ENCODE results near the gene OR9G4. TPM values are rescaled to one million over a fixed set of nuclear protein-coding genes. Genes with fewer than 3 reads are reported as not detected.

The OR9G4 gene
- total and polyA plus RNA-seq, 2 donors from 2014 or later: not detected

DNA sequence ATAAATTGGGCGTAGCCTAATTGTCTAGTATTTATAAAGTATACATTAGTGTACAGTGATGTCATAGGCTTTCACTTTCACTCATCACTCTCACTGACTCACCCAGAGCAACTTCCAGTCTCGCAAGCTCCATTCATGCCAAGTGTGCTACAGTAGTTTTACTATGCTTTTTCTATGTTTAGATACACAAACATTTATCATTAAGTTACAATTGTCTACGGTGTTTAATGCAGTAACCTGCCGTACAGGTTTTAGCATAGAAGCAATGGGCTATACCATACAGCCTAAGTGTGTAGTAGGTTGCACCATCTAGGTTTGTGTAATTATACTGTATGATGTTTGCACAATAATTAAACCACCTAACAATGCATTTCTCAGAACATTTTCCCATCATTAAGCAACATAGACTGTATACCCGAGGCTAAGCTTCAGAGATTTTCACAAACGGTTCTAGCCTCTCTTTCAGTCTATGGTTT lies 32.1 kb downstream of the OR9G4 start:
- no peaks in the 10 kb centered on the region for H3K9me3 ChIP-seq (ENCODE audit: control insufficient read depth in 2 of 3, insufficient read depth in 1 of 3, low read length in 3 of 3)
- no peak overlapping the region for H3K27ac ChIP-seq (ENCODE audit: low read depth in 2 of 2, low read length in 2 of 2)
- intact Hi-C loops (cut with DNase I): no loop called here
- DNase-seq (no peak), FAIRE-seq (no peak)
- no peaks in the 10 kb centered on the region for H3K36me3 ChIP-seq (ENCODE audit: control insufficient read depth in 2 of 3, insufficient read depth in 3 of 3, low read length in 3 of 3)
- H3K27me3 ChIP-seq (ENCODE audit: control insufficient read depth, insufficient read depth, low read length): no peaks in the 10 kb centered on the region
- H3K9ac ChIP-seq (ENCODE audit: low read length in 3 of 3): no peak overlapping the region
- no peaks in the 10 kb centered on the region for H3K4me1 ChIP-seq (ENCODE audit: control insufficient read depth in 2 of 3, insufficient read depth in 2 of 3, low read depth in 1 of 3, low read length in 3 of 3)
- no peak overlapping the region for H3K4me3 ChIP-seq (ENCODE audit: low read length in 3 of 3)
- TF ChIP-seq, protein P1, sequence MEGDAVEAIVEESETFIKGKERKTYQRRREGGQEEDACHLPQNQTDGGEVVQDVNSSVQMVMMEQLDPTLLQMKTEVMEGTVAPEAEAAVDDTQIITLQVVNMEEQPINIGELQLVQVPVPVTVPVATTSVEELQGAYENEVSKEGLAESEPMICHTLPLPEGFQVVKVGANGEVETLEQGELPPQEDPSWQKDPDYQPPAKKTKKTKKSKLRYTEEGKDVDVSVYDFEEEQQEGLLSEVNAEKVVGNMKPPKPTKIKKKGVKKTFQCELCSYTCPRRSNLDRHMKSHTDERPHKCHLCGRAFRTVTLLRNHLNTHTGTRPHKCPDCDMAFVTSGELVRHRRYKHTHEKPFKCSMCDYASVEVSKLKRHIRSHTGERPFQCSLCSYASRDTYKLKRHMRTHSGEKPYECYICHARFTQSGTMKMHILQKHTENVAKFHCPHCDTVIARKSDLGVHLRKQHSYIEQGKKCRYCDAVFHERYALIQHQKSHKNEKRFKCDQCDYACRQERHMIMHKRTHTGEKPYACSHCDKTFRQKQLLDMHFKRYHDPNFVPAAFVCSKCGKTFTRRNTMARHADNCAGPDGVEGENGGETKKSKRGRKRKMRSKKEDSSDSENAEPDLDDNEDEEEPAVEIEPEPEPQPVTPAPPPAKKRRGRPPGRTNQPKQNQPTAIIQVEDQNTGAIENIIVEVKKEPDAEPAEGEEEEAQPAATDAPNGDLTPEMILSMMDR (IDR thresholded peaks at IDR 0.05; ENCODE audit: borderline replicate concordance, extremely low read depth, insufficient read depth): no peak

DNA sequence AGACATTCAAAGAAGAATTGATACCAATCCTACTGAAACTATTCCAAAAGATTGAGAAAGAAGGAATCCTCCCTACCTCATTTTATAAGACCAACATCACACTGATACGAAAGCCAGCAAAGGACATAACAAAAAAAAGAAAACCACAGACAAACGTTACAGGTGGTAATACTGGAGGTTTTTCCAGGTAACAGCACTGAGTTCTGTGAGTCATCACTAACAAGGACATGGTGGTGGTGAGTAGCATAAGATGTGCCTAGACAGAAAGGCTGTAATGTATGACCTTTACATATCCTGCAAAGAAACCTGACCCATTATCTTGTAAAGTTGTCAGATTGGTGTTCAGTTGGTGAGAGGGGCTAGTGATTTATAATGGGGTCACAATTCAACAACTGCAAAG lies 34.3 kb downstream of the OR9G4 start:
- DNase-seq (no peak), FAIRE-seq (no peak)

DNA sequence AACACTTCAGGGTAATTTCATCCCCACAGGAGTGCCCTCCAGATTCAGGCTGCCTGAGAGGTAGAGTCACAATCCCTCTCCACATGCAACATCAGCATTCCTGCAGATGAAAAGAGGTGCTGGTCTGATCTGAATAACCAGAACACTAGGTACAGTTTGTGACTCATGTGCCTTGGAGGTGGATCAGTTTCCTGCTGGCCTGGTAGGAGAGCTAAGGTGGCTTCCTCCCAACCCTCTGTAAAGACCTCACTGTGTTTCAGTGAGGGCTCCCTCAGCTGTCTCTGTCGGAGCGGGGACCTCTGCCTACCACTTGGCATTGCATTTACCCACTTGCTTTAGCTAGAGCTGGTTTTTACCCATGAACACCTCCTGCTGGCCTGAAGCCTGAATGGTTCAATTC lies 42.0 kb downstream of the OR9G4 start:
- H3K9me3 ChIP-seq (ENCODE audit: control insufficient read depth in 2 of 3, insufficient read depth in 1 of 3, low read length in 3 of 3): peaks cover 0 to 3% (median 0%) of the 10 kb centered on the region in 3 donors
- no peak overlapping the region for H3K4me3 ChIP-seq (ENCODE audit: low read length in 3 of 3)
- no peaks in the 10 kb centered on the region for H3K36me3 ChIP-seq (ENCODE audit: control insufficient read depth in 2 of 3, insufficient read depth in 3 of 3, low read length in 3 of 3)
- no peak overlapping the region for H3K27ac ChIP-seq (ENCODE audit: low read depth in 2 of 2, low read length in 2 of 2)
- DNase-seq: no peak
- H3K27me3 ChIP-seq (ENCODE audit: control insufficient read depth, insufficient read depth, low read length): no peaks in the 10 kb centered on the region
- FAIRE-seq: no peak
- TF ChIP-seq, protein P1 (IDR thresholded peaks at IDR 0.05; ENCODE audit: borderline replicate concordance, extremely low read depth, insufficient read depth): no peak
- intact Hi-C loops (cut with DNase I): no loop called here
- no peaks in the 10 kb centered on the region for H3K4me1 ChIP-seq (ENCODE audit: control insufficient read depth in 2 of 3, insufficient read depth in 2 of 3, low read depth in 1 of 3, low read length in 3 of 3)
- no peak overlapping the region for H3K9ac ChIP-seq (ENCODE audit: low read length in 3 of 3)

More for the DNA sequence above, 34.3 kb downstream of the OR9G4 start:
- Histone ChIP-seq H3K9ac (ENCODE audit: low read length in 3 of 3) (no peak overlapping the region), H3K36me3 (ENCODE audit: control insufficient read depth in 2 of 3, insufficient read depth in 3 of 3, low read length in 3 of 3) (no peaks in the 10 kb centered on the region), H3K27me3 (ENCODE audit: control insufficient read depth, insufficient read depth, low read length) (no peaks in the 10 kb centered on the region), H3K4me3 (ENCODE audit: low read length in 3 of 3) (no peak overlapping the region), H3K27ac (ENCODE audit: low read depth in 2 of 2, low read length in 2 of 2) (no peak overlapping the region), H3K4me1 (ENCODE audit: control insufficient read depth in 2 of 3, insufficient read depth in 2 of 3, low read depth in 1 of 3, low read length in 3 of 3) (no peaks in the 10 kb centered on the region), H3K9me3 (ENCODE audit: control insufficient read depth in 2 of 3, insufficient read depth in 1 of 3, low read length in 3 of 3) (no peaks in the 10 kb centered on the region)
- intact Hi-C loops (cut with DNase I): no loop called here
- TF ChIP-seq, protein P1 (IDR thresholded peaks at IDR 0.05; ENCODE audit: borderline replicate concordance, extremely low read depth, insufficient read depth): no peak

Measured in kidney (tissue), 14 donors.